Kidney (tissue), 14 donors: ENCODE results near the gene COPB1. TPM values are rescaled to one million over a fixed set of nuclear protein-coding genes. Genes with fewer than 3 reads are reported as not detected.

Experiments used
- DNase-seq, 5 donors: peaks; one replicate each; pipeline ENCODE4 v3.0.0-alpha.2; 2013 to 2020
- FAIRE-seq: peaks from 2 replicates; lab custom pipeline; 2012; peaks lifted over from hg19 to GRCh38; lab: Jason Lieb, UNC
- H3K27ac ChIP-seq, 2 donors: one replicate each; pipeline ENCODE4 v1.7.0; 2013; ENCODE audit warnings: low read depth in 2 of 2, low read length in 2 of 2, inconsistent platforms in 1 of 2
- H3K27me3 ChIP-seq: one replicate; pipeline ENCODE4 v1.7.1; 2013; ENCODE audit warnings: low read length, inconsistent platforms; ENCODE audit not compliant: control insufficient read depth, insufficient read depth
- H3K36me3 ChIP-seq, 3 donors: one replicate each; pipeline versions ENCODE4 v1.7.0 to v1.7.1; 2013; ENCODE audit warnings: low read length in 3 of 3, control low read depth in 1 of 3, inconsistent platforms in 1 of 3; ENCODE audit not compliant: insufficient read depth in 3 of 3, control insufficient read depth in 2 of 3
- H3K4me1 ChIP-seq, 3 donors: one replicate each; pipeline versions ENCODE4 v1.7.0 to v1.7.1; 2013; ENCODE audit warnings: low read length in 3 of 3, inconsistent platforms in 1 of 3, low read depth in 1 of 3; ENCODE audit not compliant: control insufficient read depth in 2 of 3, insufficient read depth in 2 of 3
- H3K4me3 ChIP-seq, 3 donors: one replicate each; pipeline versions ENCODE4 v1.7.0 to v1.8.1; 2013; ENCODE audit warnings: low read length in 3 of 3, control low read depth in 1 of 3, inconsistent platforms in 1 of 3
- H3K9ac ChIP-seq, 3 donors: one replicate each; pipeline versions ENCODE4 v1.7.0 to v1.7.1; 2013; ENCODE audit warnings: low read length in 3 of 3, control low read depth in 1 of 3, inconsistent platforms in 1 of 3
- H3K9me3 ChIP-seq, 3 donors: one replicate each; pipeline versions ENCODE4 v1.7.0 to v1.7.1; 2013; ENCODE audit warnings: low read length in 3 of 3, control low read depth in 1 of 3, inconsistent platforms in 1 of 3; ENCODE audit not compliant: control insufficient read depth in 2 of 3, insufficient read depth in 1 of 3
- CTCF ChIP-seq: IDR thresholded peaks from 3 replicates; pipeline ENCODE4 v1.5.1; 2012; ENCODE audit warnings: mild to moderate bottlenecking, moderate library complexity, borderline replicate concordance; ENCODE audit not compliant: insufficient read depth; ENCODE audit errors: extremely low read depth
- intact Hi-C: fragments of 100-400 bp; cut with DNase I; formaldehyde crosslinking; loops from one replicate; pipeline ENCODE4 v1.11.1; 2022
- polyA plus RNA-seq: library from polyadenylated mRNA; stranded (reverse); fragments of 350-450 nt; fragmentation: Illumina TruSeq; extraction: RNeasy Lipid Tissue Mini Kit (QIAGEN cat#74804); gene quantifications from one replicate; pipeline ENCODE4 v1.2.3, GENCODE V29; 2014; ENCODE audit warnings: low read depth, low replicate concordance; ENCODE audit not compliant: insufficient read depth
- total RNA-seq: library from RNA; stranded (reverse); fragmentation: NEBNext Ultra II Directional; extraction: Animal tissue kit (Norgen Biotek cat#: 25700); gene quantifications from one replicate; pipeline ENCODE4 v1.2.1, GENCODE V29; 2021
- donor health status: control.
- donor health status: control.
- donor health status: control.
- donor health status: control.
- donor health status: control.
- donor health status: DM: yes; HTN: yes; CAD: no.
- donor health status: Normal renal cell carcinoma (clear cell type).

COPB1 gene
- total and polyA plus RNA-seq, 2 donors from 2014 or later = 54.9 to 92.3 TPM

GRCh38 chr11:14519917-14520746, 20.5 kb upstream of the COPB1 start, which contains the start of gene PSMA1:
PSMA1 (minus strand) TSS chr11:14520386; CDS start chr11:14520299, 87 bp downstream.
- intact Hi-C loops = no loop called here

GRCh38 chr11:14519597-14519916, 19.9 kb upstream of the COPB1 start:
- Histone ChIP-seq H3K9ac (peak overlapping the region; percentile 99 to 100 (median 99)), H3K4me1 (peaks cover 0 to 7% (median 2%) of the 10 kb centered on the region in 3 donors), H3K4me3 (peak overlapping the region; percentile 99 to 100 (median 99)), H3K36me3 (peaks cover 0 to 11% (median 9%) of the 10 kb centered on the region in 3 donors), H3K9me3 (no peaks in the 10 kb centered on the region), H3K27ac (peak overlapping the region; percentile 87 to 88), H3K27me3 (no peaks in the 10 kb centered on the region)
- FAIRE-seq (no peak), DNase-seq (no peak)
- intact Hi-C loops = no loop called here
- TF ChIP-seq CTCF = no peak

More at GRCh38 chr11:14519917-14520746, 20.5 kb upstream of the COPB1 start, which contains the start of gene PSMA1:
- Histone ChIP-seq H3K9ac (peak within 1 kb of the TSS; percentile 99 to 100 (median 99)), H3K27ac (peak within 1 kb of the TSS; percentile 87 to 88), H3K9me3 (no peaks in the 10 kb centered on the region), H3K36me3 (peaks cover 0 to 11% (median 3%) of the 10 kb centered on the region in 3 donors), H3K4me1 (peaks cover 0 to 7% (median 2%) of the 10 kb centered on the region in 3 donors), H3K27me3 (no peaks in the 10 kb centered on the region), H3K4me3 (peak within 1 kb of the TSS; percentile 99 to 100 (median 99))
- TF ChIP-seq CTCF = peak; percentile 36
- FAIRE-seq (peak; percentile 72), DNase-seq (peak; percentile 96 to 99 (median 98))

GRCh38 chr11:14518820-14519219, 19.2 kb upstream of the COPB1 start:
- FAIRE-seq = no peak
- peaks cover under 1 to 13% (median 10%) of the 10 kb centered on the region in 3 donors for H3K36me3 ChIP-seq
- H3K9me3 ChIP-seq = no peaks in the 10 kb centered on the region
- no peaks in the 10 kb centered on the region for H3K27me3 ChIP-seq
- no peak overlapping the region for H3K27ac ChIP-seq
- H3K4me3 ChIP-seq = peak overlapping the region in 2 of 3 donors; percentile 99 to 100
- DNase-seq = no peak
- peaks cover 0 to 7% (median 2%) of the 10 kb centered on the region in 3 donors for H3K4me1 ChIP-seq
- peak overlapping the region; percentile 99 to 100 (median 99) for H3K9ac ChIP-seq
- no peak for TF ChIP-seq CTCF
- intact Hi-C loops = no loop called here
